Left lobe of liver (tissue), 2 donors: ENCODE measurements around the gene GPR146. TPM values are rescaled to one million over a fixed set of nuclear protein-coding genes. Genes with fewer than 3 reads are reported as not detected.

Experiments used
- ATAC-seq: fragments of 200-7000 bp; cut with Tn5 transposase; one replicate; pipeline ENCODE4 v1.9.1; 2020; ENCODE audit warnings: mild to moderate bottlenecking, moderate library complexity
- DNase-seq: peaks from one replicate; pipeline ENCODE4 v3.0.0-alpha.2; 2020; ENCODE audit warnings: low spot score
- total RNA-seq: library from RNA; stranded (reverse); gene quantifications from one replicate; pipeline ENCODE4 v1.2.1, GENCODE V29; 2021
- donor health status: DM: no; HTN: no; CAD: no; lungs with moderate emphysema.
- donor health status: DM: no; HTN: yes; CAD: no.

Gene GPR146
- total RNA-seq, 1 donor from 2014 or later: 28.1 TPM

DNA sequence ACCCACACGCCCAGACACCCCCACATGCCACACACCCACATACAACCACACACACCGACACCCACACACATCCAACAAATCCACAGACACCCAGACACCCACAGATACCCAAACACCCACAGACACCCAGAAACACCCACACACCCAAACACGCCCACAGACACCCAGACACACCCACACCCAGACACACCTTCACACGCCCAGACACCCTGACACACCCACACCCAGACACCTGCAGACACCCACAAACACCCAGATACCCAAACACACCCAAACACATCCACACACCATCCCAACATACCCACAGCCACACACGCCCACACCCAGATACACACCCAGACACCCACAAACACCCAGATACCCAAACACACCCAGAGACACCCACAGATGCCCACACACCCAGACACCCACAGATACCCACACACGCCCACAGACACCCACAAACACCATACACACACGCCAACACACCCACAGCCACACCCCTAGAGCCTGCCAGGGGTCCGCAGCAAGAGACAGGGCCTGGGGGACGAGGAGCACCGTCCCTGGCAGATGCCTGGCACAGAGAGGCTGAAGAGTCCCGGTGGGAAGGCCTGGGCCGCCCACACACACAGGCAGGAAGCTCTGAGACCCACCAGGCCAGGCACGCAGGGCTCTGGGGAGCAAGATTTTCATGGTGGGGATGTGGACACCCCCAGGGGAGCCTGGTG, 32.9 kb upstream of the GPR146 start:
- no peak for DNase-seq
- no peak for ATAC-seq

DNA sequence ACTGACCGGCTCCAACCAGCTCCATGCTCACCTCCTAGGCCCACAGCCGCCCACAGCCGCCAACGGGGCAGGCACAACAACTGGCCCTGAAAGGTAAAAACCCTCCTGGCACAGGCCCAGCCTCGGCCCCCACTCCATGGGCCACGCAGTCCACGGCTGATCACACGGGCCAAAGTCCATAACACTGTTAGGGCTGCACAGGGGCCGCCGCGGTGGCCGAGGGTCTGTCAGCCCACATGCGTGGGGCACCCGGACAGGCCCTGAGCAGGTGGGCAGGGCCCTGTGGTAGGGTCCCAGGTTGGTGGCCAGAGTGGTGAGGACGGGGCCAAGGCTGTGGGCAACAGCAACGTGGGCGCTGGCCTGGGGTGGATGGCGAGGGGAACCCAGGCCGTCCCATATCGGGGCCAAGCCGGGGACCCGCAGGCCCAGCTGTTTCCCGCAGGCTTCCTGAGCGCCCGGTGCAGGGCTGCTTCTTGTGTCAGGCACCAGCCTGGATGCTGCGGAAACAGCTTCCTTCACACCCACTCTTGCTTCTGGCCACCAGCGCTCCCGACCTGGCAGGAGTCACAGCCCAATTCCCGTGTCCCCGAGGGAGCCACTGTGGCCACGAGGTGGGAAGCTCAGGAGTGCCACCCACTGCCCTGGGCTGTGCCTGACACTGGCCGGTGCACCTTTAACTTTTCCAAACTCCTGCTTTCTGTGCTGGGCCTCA, 32.2 kb upstream of the GPR146 start:
- no peak for DNase-seq

DNA sequence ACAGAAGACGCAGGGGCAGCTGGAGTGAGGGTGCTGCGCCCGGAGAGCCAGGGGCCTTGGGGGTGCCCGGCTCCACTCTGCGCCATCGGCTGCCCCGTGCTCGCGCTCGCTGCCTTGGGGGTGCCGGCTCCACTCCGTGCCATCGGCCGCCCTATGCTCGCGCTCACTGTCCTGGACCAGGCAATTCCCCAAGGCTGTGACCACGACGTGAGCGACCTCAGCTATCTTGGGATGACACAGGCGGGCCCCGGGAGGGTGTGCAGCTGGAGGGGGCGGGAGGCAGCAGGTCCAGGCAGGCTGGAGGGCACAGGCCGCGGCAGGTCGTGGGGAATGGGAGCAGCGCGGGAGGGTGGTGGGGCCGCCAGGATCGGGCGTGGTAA, 31.6 kb upstream of the GPR146 start:
- no peak for DNase-seq
- ATAC-seq: no peak

More for the DNA sequence above, 32.2 kb upstream of the GPR146 start:
- peak; percentile 68 for ATAC-seq

DNA sequence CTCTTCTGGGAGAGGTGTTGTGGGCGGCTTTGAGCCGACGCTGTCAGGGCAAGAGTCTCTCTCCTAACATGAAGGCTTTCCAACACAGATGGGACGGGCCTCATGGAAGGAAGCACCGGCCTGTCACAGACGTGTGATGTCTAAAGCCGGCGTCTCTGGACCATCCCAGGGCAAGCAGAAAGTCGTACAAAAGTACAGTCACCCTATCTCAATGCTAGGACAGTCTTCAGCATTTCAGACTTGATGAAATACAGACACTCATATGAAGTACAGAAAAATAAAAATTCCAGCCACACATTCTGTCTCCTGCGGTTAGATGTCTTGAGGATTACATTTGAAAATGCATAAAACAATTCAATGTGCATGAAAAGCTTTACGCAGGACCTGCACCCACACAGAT, 30.8 kb upstream of the GPR146 start:
- no peak for ATAC-seq
- DNase-seq: no peak

DNA sequence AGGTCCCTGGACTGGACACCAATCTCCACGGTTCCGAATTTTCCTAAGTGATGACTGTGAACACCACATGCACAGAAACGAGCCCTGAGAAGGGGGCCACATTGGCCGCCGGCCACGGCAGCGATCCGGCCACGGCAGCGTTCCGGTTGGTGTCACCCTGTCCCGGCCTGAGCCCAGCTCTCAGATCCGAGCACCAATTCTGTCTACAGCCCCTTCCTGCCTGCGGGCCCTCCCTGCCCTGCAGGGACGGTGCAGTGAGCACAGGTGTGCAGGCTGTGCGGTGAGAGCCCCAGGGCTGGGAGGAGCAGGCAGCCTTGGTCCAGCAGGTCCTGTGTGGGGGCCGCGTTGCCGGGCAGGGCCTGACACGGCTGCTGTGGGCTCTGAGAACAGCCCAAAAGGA, 29.7 kb upstream of the GPR146 start:
- DNase-seq: no peak
- no peak for ATAC-seq

DNA sequence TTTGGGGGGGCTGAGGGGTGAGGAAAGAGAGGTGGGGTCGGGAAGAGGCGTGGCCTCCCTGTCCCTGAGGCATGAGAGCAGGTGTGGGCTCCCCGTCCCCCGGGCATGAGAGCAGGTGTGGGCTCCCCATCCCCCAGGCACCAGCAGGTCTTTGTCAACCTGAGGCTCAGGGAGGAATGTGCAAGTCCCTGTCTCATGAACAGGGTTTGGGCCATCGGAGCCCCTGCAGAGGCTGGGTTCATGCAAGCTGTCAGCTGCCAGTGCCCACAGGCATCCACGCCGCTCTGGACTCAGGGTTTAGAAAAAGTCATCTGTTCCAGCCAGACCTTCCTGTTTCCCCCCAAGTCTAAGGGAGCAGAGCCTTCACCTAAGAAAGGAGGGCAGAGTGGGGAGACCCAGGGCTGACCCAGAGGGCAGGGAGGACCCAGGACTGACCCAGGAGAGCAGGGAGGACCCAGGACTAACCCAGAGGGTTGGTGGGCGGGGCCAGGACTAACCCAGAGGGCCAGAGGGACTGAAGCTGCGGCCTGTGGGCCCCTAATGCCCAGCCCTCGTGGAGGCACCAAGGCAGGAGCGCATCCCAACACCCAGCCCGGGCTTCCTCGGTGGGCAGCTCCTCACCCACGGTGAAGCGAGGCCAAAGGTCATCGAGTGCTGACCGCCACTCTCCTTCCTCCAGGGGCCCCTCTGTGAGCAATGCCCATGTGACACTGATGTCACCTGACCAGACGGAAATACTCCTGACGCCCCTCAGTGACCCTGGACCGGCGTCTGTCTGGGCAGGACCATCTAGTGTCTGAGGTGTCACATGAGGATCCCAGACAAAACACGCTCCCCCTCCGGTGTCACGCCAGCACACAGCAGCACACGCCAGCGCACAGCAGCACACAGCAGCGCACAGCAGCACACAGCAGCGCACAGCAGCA, 28.9 kb upstream of the GPR146 start:
- DNase-seq (no peak), ATAC-seq (no peak)

DNA sequence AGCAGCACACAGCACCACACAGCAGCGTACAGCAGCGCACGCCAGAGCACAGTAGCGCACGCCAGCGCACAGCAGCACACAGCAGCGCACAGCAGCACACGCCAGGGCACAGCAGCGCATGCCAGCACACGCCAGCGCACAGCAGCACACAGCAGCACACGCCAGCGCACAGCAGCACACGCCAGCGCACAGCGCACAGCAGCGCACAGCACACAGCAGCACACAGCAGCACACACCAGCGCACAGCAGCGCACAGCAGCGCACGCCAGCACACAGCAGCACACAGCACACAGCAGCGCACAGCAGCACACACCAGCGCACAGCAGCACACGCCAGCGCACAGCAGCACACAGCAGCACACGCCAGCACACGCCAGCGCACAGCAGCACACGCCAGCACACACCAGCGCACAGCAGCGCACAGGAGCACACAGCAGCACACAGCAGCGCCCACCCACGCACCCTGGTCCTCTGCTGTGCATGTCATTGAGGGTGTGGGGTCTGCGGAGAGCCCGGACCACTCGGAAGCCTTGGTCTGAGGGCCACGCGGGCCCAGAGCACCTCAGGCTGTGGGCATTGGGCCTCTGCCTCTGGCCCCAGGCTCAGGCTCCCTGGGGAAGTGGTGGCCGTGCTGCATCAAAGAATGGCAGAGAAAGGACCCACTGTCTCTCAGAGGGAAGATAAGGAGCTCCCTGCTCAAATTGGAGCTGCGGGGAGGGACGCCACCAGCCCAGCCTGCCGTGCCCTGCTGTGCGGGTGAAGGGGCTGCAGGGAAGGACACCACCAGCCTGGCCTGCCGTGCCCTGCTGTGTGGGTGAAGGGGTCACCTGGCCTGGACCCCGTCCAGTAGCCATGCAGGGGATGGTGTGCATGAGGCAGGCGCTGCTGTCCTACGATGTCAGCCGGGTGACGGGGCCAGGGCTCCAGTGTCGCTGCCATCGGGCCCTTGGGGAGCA, 27.5 kb upstream of the GPR146 start:
- ATAC-seq: no peak
- DNase-seq: no peak

DNA sequence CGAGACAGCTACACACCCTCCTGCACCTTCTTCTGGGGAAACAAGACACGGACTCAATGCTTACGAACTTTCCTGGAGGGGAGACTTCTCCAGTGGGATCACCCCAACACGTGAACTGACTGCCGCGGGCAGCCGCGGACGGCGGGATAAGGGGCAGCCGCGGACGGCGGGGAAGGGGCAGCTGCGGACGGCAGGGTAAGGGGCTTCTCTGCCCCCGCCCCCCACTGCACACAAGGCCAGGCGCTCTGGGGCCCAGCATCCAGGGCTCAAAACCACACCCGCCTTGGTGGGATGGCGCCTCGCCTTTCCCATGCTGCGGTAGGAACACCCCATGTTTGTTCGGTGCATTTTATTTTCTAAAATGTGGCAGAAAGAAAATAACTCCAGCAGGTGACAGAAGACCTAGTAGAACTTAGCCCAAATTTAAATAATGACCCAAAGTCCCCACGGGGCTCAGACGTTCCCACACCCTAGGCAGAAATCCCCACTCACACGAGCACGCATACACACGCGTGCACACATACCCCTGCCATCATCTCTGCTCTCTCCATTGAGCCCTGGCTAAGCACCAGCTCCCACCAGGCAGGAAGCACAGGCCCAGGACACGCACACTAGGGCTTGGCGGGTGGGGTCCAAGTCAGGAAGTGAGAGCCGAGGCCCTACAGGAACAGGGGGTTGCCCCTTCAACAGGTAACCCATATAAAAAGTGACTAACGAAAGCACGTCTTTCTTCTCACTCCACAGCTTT, 26.6 kb upstream of the GPR146 start:
- DNase-seq (no peak), ATAC-seq (no peak)

DNA sequence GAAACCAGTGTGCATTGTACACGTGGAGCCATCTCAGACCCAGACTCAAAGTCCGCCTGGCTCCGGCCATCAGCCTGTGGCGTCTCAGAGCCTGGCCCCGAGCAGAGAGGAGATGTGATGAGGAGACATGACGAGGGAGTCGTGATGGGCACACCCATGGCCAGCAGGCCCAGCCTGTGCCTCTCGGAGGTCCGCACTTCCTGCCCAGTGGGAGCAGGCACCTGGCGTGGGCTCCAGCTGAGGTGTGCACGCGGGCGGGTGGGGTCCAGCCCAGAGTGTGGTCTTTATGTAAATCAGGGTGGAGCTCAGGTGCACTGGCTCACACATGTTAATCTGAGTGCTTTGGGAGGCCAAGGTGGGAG, 26.0 kb upstream of the GPR146 start:
- no peak for DNase-seq
- ATAC-seq: peak; percentile 27

DNA sequence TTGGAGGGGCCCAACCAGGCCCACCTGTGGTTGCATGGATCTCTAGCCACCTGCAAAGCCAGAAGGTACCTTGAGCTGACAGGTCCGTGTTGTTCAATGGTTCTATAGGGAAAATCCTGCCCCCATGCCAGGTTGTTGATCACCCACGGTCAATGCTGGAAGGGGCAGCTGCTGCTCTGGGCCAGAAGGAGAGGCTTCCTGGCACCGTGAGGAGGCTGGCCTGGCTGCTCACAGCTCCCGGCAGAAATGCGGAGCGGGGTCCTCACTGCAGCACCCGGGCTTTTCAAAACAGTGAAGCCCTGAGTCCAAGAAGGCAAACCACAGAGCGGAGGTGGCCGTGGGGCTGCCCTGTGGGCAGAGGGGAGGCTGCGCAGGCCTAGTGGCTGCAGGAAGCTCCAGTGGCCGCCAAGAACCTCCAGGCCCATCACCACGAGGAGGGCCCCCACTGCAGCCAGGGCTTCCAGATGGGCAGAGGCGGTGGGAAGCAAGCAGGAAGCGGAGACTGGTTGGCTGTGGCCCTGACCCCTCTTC, 25.0 kb upstream of the GPR146 start:
- ATAC-seq (no peak), DNase-seq (no peak)

DNA sequence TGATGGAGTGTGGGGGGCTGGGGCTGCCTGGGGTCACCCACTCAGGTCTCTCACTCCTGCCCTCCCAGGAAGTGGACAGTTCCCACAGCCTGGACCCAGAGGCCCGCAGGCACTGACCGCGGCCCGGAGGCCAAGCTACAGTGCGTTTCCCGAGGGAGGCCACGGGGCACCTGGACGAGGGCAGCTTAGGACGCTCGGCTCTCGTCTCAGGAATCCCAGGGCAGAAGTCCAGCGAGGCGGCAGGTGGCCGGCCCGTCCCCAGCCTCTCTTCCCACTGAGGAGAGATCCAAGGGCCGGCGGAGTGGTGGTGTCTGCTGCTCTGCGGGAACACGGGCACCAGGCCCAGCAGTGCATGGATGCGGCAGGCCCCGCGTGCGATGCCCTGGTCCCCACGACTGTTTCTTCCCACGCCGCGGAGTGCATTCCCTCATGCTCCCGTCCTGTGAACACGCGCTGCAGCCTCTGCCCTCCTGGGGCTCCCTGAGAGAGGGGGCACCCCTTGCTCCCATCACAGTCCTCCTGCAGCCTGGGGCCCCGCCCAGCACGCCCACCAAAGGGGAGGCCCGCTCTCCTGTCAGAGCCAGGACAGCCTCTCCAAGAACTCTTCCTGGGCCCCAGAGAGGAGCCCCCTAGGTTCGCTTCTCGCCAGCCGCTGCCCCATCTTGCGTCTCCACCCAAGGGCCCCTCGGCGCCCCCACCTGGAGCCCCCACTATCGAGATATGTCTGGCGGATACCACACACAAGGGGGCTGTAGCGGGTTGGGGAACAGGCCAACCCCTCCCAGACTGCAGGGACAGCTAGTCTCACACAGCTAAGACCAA, 24.3 kb upstream of the GPR146 start:
- no peak for ATAC-seq
- DNase-seq: no peak

DNA sequence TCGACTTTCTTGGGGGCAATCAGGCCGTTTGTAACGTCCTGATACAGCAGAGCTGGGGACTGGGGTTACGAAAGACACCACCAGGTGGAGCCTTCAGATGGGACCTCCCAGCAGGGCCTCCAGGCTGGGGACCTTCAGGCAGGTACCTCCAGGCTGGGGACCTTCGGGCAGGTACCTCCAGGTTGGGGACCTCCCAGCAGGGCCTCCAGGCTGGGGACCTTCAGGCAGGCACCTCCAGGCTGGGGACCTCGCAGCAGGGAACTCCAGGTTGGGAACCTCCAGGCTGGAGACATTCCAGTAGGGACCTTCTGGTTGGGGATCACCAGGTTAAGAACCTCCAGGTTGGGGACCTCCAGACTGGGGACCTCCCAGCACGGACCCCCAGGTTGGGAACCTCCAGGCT, 23.5 kb upstream of the GPR146 start:
- DNase-seq (no peak), ATAC-seq (peak; percentile 60)

DNA sequence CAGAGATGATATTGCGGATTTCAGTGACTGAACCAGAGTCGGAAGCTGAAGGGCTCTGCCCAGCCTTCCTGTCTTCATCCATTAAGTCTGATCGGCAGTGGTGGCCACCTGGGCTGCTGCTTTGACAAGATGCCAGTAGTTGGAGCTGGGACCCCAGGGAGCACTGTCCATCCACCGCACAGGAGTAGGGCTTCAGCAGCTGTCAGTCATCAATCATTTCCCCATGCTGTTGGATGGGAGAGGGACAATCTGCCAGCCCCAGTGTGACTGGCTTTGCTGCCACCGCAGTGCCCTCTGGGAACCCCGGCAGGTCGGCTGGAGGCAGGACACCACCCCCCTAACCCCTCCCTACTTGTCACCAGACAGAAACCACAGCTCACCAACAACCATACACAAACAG, 23.0 kb upstream of the GPR146 start:
- no peak for DNase-seq
- ATAC-seq: no peak

DNA sequence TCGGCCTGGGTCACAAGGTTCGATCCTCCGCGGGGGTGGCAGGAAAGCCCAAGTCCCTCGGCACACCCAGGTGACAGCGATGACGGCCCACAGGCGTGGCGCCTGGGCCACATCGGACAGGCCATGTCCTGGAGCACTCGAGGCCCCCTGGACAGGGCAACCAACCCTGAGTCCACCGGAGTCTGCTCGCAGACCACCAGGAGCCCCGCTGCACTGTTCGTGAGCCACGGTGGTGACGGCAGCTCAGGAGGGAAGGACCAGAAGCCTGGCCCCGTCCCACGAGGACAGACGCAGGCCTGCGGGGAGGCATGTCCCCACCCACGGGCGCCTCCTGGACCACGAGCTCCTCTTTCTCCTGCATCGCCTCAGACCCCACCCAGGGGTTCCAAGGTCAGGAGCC, 22.4 kb upstream of the GPR146 start:
- ATAC-seq (no peak), DNase-seq (no peak)

DNA sequence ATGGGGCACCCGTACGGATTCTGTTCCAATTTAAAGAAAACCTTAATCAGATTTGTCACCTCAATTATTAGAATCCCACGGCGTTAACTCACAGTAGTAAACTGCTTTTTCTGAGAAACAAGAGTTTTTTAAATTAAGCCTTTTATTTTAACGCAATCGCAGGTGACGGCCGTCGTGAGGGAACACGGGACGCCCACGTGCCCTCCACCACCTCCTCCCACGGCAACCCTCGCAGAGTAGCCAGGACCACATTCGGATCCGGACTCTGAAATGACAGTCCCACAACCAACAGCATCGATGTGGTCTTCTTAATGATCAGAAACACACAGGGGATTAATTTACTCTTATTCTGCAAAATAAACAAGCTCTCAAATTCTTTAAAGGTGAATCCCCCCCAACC, 22.0 kb upstream of the GPR146 start:
- DNase-seq (no peak), ATAC-seq (no peak)

DNA sequence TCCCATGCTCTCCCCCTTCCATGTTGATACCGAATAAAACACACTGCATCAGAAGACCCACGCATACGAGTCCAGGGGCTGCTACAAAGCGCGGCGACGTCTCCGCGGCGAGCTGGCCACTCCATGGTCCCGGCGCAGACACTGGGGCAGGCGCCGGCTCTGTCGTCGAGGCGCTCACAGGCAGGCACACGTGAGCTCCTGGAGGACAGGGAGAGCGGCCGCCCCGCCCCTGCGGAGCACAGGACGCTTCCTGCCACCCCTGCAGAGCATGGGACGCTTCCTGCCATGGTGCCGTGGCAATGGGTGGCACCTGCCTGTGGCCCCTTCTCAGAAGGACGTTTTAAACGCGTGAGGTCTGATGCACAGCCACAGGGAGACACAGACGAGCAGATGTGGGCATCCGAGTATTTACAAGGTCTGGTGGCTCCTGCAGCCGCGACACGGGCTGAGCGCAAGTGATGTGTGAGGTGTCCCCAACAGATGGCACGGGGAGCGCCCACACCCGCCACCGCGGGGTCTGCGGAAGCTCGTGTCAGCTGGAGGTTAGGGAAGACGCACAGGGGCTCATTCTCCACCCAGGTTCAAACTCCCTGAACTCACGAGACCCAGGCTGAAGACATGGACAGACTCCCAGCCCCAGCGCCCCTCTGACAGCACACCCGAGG, 21.4 kb upstream of the GPR146 start:
- ATAC-seq (no peak), DNase-seq (no peak)

DNA sequence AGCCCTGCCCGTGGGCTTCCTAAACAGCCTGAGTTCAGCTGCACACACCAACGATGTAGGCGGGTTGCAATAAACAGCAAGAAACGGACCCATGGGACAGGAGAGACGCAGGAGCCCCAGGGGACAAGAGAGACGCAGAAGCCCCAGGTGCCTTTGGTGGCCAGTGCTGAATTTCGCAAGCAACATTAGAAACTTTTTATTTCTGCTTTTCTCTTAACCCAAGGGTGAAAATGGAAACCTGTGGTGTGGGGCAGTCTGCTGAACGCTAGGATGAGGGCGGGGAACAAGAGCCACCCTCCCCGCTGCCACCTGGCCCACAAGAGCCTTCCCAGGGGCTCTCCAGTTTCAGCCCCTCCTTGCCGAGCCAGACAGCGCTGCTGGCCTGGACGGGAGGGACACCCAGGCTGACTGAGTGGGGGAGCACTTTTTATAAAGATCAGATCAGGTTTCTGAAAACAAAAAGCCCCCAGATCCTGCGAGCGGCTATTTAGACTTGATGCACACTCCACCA, 20.0 kb upstream of the GPR146 start:
- no peak for ATAC-seq
- no peak for DNase-seq
